H1 (cell line): ENCODE results near the gene CALML5. TPM values are rescaled to one million over a fixed set of nuclear protein-coding genes. Genes with fewer than 3 reads are reported as not detected.

Experiments used
- ASH2L ChIP-seq: fragments of 200-600, 300-600 bp; sonication (generic); IDR thresholded peaks from one replicate; pipeline ENCODE4 v1.7.1; 2017; ENCODE audit warnings: low read length
- CBX5 ChIP-seq: fragments of 300-800, 300-1000 bp; sonication (generic); IDR thresholded peaks from 2 replicates; pipeline ENCODE4 v1.7.1; 2016; ENCODE audit warnings: antibody characterized with exemption, low read length, low read depth
- EGR1 ChIP-seq: IDR thresholded peaks from 2 replicates; pipeline ENCODE4 v1.6.1; 2011; ENCODE audit warnings: low read depth, low read length, borderline replicate concordance
- HDAC6 ChIP-seq: IDR thresholded peaks from one replicate; pipeline ENCODE4 v1.7.1; 2012; ENCODE audit warnings: low read depth, mild to moderate bottlenecking, inconsistent platforms, low read length, moderate library complexity
- JUN ChIP-seq: IDR thresholded peaks from 2 replicates; pipeline ENCODE4 v1.6.1; 2011; ENCODE audit warnings: low read depth, mild to moderate bottlenecking, improper control_type of control experiment, low read length
- NANOG ChIP-seq: IDR thresholded peaks from 2 replicates; pipeline ENCODE4 v1.6.1; 2011; ENCODE audit warnings: low read length, low read depth, mild to moderate bottlenecking, inconsistent platforms; ENCODE audit not compliant: insufficient read depth, poor library complexity, severe bottlenecking
- POU5F1 ChIP-seq: IDR thresholded peaks from 2 replicates; pipeline ENCODE4 v1.6.1; 2011; ENCODE audit warnings: low read depth, mild to moderate bottlenecking, low read length, moderate library complexity
- SRF ChIP-seq: IDR thresholded peaks from 2 replicates; pipeline ENCODE4 v1.6.1; 2011; ENCODE audit warnings: mild to moderate bottlenecking, low read depth, low read length, moderate library complexity
- polyA plus RNA-seq, 7 experiments: library from polyadenylated mRNA; depleted of rRNA in 3 of 7; stranded (reverse) in 5 of 7; unstranded in 2 of 7; fragments of >200 nt in 5 of 7; fragments of 200-250 nt in 2 of 7; gene quantifications; 1 replicate in 5 of 7; 2 replicates in 1 of 7; 4 replicates in 1 of 7; pipeline versions ENCODE4 v1.2.1 to v1.2.3, GENCODE V29; 2011 to 2013; ENCODE audit warnings: missing spikeins in 2 of 7, mixed read lengths in 2 of 7
- total RNA-seq: library from RNA; stranded (reverse); fragmentation: NEBNext Ultra II Directional; extraction: Animal tissue kit (Norgen Biotek cat#: 25700); gene quantifications from 2 replicates; pipeline ENCODE4 v1.2.1, GENCODE V29; 2021
- TF ChIP-seq, protein P1 (sequence below): fragments of 300-600 bp; sonication (generic); IDR thresholded peaks from 2 replicates; pipeline ENCODE4 v1.7.1; 2012; ENCODE audit warnings: low read length, moderate library complexity, mild to moderate bottlenecking, inconsistent platforms; ENCODE audit not compliant: insufficient replicate concordance
- TF ChIP-seq, protein P2 (sequence below): IDR thresholded peaks from 2 replicates; pipeline ENCODE4 v1.6.1; 2012; ENCODE audit warnings: low read length, inconsistent platforms

CALML5 gene
- total and polyA plus RNA-seq, 2 of the 8 experiments (the other 6 are each of a cell fraction or from before 2014, with no cell fraction given), result not detected

GRCh38 chr10:5497289-5497688, 2.1 kb downstream of the CALML5 start (continued):
- TF ChIP-seq, protein P1, sequence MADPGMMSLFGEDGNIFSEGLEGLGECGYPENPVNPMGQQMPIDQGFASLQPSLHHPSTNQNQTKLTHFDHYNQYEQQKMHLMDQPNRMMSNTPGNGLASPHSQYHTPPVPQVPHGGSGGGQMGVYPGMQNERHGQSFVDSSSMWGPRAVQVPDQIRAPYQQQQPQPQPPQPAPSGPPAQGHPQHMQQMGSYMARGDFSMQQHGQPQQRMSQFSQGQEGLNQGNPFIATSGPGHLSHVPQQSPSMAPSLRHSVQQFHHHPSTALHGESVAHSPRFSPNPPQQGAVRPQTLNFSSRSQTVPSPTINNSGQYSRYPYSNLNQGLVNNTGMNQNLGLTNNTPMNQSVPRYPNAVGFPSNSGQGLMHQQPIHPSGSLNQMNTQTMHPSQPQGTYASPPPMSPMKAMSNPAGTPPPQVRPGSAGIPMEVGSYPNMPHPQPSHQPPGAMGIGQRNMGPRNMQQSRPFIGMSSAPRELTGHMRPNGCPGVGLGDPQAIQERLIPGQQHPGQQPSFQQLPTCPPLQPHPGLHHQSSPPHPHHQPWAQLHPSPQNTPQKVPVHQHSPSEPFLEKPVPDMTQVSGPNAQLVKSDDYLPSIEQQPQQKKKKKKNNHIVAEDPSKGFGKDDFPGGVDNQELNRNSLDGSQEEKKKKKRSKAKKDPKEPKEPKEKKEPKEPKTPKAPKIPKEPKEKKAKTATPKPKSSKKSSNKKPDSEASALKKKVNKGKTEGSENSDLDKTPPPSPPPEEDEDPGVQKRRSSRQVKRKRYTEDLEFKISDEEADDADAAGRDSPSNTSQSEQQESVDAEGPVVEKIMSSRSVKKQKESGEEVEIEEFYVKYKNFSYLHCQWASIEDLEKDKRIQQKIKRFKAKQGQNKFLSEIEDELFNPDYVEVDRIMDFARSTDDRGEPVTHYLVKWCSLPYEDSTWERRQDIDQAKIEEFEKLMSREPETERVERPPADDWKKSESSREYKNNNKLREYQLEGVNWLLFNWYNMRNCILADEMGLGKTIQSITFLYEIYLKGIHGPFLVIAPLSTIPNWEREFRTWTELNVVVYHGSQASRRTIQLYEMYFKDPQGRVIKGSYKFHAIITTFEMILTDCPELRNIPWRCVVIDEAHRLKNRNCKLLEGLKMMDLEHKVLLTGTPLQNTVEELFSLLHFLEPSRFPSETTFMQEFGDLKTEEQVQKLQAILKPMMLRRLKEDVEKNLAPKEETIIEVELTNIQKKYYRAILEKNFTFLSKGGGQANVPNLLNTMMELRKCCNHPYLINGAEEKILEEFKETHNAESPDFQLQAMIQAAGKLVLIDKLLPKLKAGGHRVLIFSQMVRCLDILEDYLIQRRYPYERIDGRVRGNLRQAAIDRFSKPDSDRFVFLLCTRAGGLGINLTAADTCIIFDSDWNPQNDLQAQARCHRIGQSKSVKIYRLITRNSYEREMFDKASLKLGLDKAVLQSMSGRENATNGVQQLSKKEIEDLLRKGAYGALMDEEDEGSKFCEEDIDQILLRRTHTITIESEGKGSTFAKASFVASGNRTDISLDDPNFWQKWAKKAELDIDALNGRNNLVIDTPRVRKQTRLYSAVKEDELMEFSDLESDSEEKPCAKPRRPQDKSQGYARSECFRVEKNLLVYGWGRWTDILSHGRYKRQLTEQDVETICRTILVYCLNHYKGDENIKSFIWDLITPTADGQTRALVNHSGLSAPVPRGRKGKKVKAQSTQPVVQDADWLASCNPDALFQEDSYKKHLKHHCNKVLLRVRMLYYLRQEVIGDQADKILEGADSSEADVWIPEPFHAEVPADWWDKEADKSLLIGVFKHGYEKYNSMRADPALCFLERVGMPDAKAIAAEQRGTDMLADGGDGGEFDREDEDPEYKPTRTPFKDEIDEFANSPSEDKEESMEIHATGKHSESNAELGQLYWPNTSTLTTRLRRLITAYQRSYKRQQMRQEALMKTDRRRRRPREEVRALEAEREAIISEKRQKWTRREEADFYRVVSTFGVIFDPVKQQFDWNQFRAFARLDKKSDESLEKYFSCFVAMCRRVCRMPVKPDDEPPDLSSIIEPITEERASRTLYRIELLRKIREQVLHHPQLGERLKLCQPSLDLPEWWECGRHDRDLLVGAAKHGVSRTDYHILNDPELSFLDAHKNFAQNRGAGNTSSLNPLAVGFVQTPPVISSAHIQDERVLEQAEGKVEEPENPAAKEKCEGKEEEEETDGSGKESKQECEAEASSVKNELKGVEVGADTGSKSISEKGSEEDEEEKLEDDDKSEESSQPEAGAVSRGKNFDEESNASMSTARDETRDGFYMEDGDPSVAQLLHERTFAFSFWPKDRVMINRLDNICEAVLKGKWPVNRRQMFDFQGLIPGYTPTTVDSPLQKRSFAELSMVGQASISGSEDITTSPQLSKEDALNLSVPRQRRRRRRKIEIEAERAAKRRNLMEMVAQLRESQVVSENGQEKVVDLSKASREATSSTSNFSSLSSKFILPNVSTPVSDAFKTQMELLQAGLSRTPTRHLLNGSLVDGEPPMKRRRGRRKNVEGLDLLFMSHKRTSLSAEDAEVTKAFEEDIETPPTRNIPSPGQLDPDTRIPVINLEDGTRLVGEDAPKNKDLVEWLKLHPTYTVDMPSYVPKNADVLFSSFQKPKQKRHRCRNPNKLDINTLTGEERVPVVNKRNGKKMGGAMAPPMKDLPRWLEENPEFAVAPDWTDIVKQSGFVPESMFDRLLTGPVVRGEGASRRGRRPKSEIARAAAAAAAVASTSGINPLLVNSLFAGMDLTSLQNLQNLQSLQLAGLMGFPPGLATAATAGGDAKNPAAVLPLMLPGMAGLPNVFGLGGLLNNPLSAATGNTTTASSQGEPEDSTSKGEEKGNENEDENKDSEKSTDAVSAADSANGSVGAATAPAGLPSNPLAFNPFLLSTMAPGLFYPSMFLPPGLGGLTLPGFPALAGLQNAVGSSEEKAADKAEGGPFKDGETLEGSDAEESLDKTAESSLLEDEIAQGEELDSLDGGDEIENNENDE, result no peak
- no peak for TF ChIP-seq HDAC6
- TF ChIP-seq JUN, result no peak
- no peak for TF ChIP-seq CBX5
- TF ChIP-seq POU5F1, result no peak
- no peak for TF ChIP-seq ASH2L
- no peak for TF ChIP-seq NANOG
- no peak for TF ChIP-seq EGR1
- TF ChIP-seq, protein P2, sequence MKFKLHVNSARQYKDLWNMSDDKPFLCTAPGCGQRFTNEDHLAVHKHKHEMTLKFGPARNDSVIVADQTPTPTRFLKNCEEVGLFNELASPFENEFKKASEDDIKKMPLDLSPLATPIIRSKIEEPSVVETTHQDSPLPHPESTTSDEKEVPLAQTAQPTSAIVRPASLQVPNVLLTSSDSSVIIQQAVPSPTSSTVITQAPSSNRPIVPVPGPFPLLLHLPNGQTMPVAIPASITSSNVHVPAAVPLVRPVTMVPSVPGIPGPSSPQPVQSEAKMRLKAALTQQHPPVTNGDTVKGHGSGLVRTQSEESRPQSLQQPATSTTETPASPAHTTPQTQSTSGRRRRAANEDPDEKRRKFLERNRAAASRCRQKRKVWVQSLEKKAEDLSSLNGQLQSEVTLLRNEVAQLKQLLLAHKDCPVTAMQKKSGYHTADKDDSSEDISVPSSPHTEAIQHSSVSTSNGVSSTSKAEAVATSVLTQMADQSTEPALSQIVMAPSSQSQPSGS, result no peak
- TF ChIP-seq SRF, result no peak
